ENCODE data around the gene BMP5.

Gene BMP5

GRCh38 chr6:55748880-55749279 lies 126.5 kb downstream of the BMP5 start:
- no peak for DNase-seq (ENCODE audit: extremely low read depth, insufficient read length)
- TF ChIP-seq CTCF (IDR thresholded peaks at IDR 0.05; ENCODE audit: insufficient read depth, low read length, poor library complexity, severe bottlenecking): no peak

GRCh38 chr6:55746473-55746872 lies 128.9 kb downstream of the BMP5 start:
- DNase-seq (ENCODE audit: extremely low read depth, insufficient read length): no peak
- no peak overlapping the region for H3K4me3 ChIP-seq (replicated peaks; ENCODE audit: low read depth, low read length)
- no peak for TF ChIP-seq CTCF (IDR thresholded peaks at IDR 0.05; ENCODE audit: insufficient read depth, low read length, poor library complexity, severe bottlenecking)
- H3K27me3 ChIP-seq (replicated peaks; ENCODE audit: control insufficient read depth, insufficient read depth, low read length): no peaks in the 10 kb centered on the region
- no peaks in the 10 kb centered on the region for H3K36me3 ChIP-seq (ENCODE audit: control insufficient read depth, insufficient read depth, low read length)

More at GRCh38 chr6:55748880-55749279, 126.5 kb downstream of the BMP5 start:
- H3K4me3 ChIP-seq (replicated peaks; ENCODE audit: low read depth, low read length): no peak overlapping the region
- no peaks in the 10 kb centered on the region for H3K36me3 ChIP-seq (ENCODE audit: control insufficient read depth, insufficient read depth, low read length)
- no peaks in the 10 kb centered on the region for H3K27me3 ChIP-seq (replicated peaks; ENCODE audit: control insufficient read depth, insufficient read depth, low read length)

DNA sequence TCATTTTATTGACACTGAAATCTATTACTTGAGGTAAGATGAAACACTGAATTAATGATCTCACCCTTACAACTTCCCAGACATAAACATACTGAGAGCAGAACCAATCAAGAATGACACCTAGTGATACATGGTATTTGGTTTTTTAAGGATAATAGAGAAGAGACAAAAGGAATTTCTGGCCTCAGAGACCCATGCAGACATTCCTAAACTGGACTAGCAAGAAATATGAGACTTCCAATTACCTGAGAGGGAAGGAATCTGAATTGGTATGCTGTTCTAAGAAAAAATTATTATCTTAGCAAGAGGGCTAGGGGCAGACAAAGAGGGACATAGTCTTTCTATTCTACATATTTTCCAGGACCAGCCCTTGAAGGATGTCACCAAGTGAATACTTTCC lies 141.1 kb downstream of the BMP5 start:
- no peak overlapping the region for H3K4me3 ChIP-seq (replicated peaks; ENCODE audit: low read depth, low read length)
- H3K36me3 ChIP-seq (ENCODE audit: control insufficient read depth, insufficient read depth, low read length): no peaks in the 10 kb centered on the region
- TF ChIP-seq CTCF (IDR thresholded peaks at IDR 0.05; ENCODE audit: insufficient read depth, low read length, poor library complexity, severe bottlenecking): no peak
- no peak for DNase-seq (ENCODE audit: extremely low read depth, insufficient read length)
- no peaks in the 10 kb centered on the region for H3K27me3 ChIP-seq (replicated peaks; ENCODE audit: control insufficient read depth, insufficient read depth, low read length)

DNA sequence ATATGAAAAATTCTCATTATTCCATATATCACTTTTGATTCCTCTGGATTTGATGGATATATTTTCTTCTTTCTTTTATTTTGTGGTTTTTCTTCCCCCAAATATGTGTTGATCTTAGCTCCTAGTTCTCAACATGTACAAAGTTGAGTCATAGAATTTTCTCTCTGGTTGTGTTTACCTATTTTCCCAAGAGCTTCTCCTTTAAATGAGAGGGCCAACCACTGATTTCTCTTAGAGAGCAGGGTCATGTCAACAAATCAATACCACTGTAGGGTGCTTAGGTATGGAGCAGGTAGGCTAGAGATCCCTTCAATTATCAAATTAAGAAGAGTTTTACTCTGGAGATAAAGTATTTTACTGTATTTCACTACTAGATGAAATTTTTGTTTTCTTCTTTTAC lies 145.7 kb downstream of the BMP5 start:
- no peak for TF ChIP-seq CTCF (IDR thresholded peaks at IDR 0.05; ENCODE audit: insufficient read depth, low read length, poor library complexity, severe bottlenecking)
- no peak for DNase-seq (ENCODE audit: extremely low read depth, insufficient read length)
- Histone ChIP-seq H3K27me3 (replicated peaks; ENCODE audit: control insufficient read depth, insufficient read depth, low read length) (no peaks in the 10 kb centered on the region), H3K4me3 (replicated peaks; ENCODE audit: low read depth, low read length) (no peak overlapping the region), H3K36me3 (ENCODE audit: control insufficient read depth, insufficient read depth, low read length) (no peaks in the 10 kb centered on the region)

DNA sequence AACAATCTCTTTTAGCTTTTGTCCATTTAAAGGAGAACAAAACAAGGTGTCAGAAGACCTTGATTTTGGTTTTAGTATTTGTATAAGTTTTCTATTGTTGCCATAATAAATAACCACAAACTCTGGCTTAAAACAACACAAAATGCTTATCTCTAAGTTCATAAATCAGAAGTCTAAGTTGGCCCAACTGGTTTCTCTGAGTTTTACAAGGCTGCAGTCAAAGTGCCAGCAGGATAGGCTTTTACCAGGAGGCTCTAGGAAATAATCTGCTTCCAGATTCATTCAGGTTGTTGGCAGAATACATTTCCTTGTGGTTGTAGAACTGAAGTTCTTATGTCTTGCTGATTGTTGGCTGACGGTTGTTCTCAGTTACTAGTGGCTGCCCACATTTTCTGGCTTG lies 149.2 kb downstream of the BMP5 start:
- no peaks in the 10 kb centered on the region for H3K36me3 ChIP-seq (ENCODE audit: control insufficient read depth, insufficient read depth, low read length)
- no peak for TF ChIP-seq CTCF (IDR thresholded peaks at IDR 0.05; ENCODE audit: insufficient read depth, low read length, poor library complexity, severe bottlenecking)
- DNase-seq (ENCODE audit: extremely low read depth, insufficient read length): no peak
- no peak overlapping the region for H3K4me3 ChIP-seq (replicated peaks; ENCODE audit: low read depth, low read length)
- no peaks in the 10 kb centered on the region for H3K27me3 ChIP-seq (replicated peaks; ENCODE audit: control insufficient read depth, insufficient read depth, low read length)

- no peaks in the 10 kb centered on the region for H3K36me3 ChIP-seq (ENCODE audit: control insufficient read depth, insufficient read depth, low read length)
- no peaks in the 10 kb centered on the region for H3K27me3 ChIP-seq (replicated peaks; ENCODE audit: control insufficient read depth, insufficient read depth, low read length)
- H3K4me3 ChIP-seq (replicated peaks; ENCODE audit: low read depth, low read length): no peak overlapping the region
- no peak for TF ChIP-seq CTCF (IDR thresholded peaks at IDR 0.05; ENCODE audit: insufficient read depth, low read length, poor library complexity, severe bottlenecking)
- DNase-seq (ENCODE audit: extremely low read depth, insufficient read length): no peak
Measured at GRCh38 chr6:55714831-55715230, 160.6 kb downstream of the BMP5 start.
